Activated T-cell treated with anti-CD3 and anti-CD28 coated beads, Interleukin-2, amount 50 U/mL, for 48 hours (primary cell): ENCODE measurements around the gene XPO1.
"Not testable (repeated sequence)": the region's sequence is repeated elsewhere in the genome, so short reads cannot be mapped to it uniquely, and the experiment has no call there.

ENCODE experiments used
- DNase-seq, 2 experiments: peaks; one replicate each; pipeline ENCODE4 v3.0.0-alpha.2; 2020

The XPO1 gene

DNA sequence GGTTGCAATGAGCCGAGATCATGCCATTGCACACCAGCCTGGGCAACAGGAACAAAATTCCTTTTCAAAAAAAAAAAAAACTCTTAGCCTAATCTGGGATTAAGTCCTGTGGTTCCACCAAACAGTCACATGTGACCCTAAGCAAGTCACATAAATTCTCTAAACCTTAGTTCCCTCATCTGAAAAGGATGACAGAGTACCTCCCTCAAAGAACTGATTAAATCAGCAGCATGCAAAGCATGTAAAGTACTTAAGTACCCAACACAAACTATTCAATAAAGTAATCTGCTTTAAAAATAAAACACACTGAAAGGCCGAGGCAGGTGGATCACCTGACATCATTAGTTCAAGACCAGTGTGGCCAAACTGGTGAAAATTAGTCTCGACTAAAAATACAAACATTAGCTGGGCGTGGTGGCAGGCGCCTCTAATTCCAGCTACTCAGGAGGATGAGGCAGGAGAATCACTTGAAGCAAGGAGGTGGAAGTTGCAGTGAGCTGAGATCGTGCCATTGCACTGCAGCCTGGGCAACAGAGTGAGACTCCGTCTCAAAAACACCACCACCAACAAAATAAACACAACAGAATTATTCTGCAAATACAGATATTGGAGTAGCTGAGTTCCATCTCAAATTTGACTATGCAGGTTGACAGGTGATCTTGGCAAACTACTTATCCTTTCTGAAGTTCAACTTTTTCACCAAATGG lies 74.2 kb downstream of the XPO1 start:
- no peak for DNase-seq

DNA sequence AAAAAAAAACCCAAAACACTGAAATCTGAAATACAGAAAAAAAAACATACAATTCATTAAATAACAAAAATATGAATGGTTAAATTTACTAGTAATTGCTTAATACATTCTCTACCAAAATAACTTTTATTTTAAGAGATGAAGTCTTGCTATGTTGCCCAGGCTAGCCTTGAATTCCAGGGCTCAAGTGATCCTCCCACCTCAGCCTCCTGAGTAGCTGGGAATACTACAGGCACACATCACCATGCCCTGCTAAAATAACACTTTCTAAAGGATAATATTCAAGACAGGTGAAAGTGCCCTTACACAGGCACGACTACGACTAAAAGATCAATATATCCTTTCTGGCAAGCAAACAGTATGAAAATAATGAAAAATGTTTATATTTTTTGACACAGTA lies 76.8 kb downstream of the XPO1 start:
- no peak for DNase-seq

DNA sequence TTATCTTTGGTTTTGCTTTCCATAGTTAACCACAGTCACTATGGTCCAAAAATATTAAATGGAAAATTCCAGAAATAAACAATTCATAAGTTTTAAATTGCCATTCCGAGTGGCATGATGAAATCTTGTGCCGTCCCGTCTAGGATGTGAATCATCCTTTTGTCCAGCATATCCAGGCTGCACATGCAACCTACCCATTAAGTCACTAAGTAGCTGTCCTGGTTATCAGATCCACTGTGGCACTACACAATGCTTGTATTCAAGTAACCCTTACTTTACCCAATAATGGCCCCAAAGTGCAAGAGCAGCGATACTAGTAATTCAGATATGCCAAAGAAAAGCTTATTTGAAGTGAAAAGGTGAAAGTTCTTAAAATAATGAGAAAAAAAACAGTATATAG lies 78.0 kb downstream of the XPO1 start:
- DNase-seq: no peak

DNA sequence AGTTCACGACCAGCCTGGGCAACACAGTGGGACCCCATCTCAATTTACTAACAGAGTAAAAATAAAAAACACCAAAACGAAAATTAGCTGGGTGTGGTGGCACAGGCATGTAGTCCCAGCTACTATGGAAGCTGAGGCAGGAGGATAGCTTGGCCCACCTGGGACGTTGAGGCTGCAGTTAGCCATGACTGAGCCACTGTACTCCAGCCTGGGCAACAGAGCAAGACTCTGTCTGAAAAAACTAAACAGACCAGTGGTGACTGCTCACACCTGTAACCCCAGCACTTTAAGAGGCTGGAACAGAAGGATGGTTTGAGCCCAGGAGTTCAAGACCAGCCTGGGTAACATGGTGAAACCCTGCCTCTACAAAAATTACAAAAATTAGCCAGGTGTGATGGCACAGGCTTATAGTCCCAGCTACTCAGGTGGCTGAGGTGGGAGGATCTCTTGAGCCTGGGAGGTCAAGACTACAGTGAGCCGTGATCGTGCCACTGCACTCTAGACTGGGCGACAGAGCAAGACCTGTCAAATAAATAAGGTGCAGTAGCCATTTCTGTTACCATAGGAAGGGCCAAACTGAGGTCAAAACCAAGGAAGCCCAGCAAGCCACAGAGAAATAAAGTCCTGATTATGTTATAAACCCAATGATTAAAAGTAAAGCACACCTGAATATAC lies 81.3 kb downstream of the XPO1 start:
- no peak for DNase-seq

DNA sequence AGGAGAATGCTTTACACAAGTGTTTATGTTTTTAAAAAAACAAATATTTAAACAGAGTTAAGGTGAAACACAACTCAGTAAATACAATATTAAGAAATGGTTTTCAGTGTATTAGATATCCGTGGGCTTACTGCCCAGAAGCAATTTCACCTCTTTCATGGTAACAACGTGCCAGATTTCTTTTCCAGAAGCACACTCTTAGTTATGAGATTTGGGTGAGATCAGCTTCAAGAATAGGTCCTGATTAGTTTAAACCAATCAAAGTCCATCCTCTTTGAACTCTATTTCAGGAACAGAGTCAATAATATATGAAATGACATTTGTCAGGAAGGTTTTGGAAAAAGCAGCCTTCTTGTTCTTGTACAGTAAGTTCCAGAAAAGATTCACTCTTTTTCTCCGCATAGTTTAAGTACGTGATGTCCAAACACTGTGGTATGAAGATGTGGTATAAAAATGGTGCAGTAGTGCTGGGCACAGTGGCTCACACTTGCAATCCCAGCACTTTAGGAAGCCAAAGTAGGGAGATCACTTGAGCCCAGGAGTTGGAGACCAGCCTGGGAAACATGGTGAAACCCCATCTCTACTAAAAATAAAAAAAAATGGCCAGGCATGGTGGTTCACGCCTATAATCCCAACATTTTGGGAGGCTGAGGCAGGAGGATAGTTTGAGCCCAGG lies 81.9 kb downstream of the XPO1 start:
- DNase-seq: no peak

DNA sequence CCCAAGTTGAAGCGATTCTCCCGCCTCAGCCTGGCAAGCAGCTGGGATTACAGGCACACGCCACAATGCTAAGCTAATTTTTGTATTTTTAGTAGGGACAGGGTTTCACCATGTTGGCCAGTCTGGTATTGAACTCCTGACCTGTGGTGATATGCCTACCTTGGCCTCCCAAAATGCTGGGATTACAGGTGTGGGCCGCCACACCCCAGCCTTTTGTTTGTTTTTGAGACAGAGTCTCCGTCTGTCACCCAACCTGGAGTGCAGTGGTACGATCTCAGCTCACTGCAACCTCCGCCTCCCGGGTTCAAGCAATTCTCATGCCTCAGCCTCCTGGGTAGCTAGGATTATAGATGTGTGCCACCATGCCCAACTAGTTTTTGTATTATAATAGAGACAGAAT lies 83.2 kb downstream of the XPO1 start:
- not testable (repeated sequence) for DNase-seq

DNA sequence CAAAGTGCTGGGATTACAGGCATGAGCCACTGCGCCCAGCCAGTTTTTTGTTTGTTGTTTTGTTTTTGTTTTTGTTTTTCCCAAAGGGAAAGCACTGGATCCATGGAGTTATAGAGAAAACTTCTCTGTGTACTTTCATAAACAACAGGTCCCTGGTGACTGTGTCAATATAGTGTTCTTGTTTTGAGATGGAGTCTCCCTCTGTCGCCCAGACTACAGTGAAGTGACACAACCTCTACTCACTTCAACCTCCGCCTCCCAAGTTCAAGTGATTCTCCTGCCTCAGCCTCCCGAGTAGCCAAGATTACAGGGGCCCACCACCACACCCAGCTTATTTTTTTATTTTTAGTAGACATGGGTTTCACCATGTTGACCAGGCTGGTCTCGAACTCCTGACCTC lies 83.8 kb downstream of the XPO1 start:
- no peak for DNase-seq

DNA sequence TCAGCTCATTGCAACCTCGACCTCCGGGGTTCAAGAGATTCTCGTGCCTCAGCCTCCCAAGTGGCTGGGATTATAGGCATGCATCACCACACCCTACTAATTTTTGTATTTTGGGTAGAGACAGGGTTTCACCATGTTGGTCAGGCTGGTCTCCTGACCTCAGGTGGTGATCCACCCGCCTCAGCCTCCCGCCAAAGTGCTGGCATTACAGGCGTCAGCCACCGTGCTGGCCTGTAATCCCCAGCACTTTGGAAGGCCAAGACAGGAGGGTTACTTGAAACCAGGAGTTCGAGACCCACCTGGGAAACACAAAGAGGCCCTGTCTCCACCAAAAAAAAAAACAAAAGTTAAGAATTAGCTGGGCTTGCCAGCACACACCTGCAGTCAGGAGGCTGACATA lies 85.8 kb downstream of the XPO1 start:
- no peak for DNase-seq

DNA sequence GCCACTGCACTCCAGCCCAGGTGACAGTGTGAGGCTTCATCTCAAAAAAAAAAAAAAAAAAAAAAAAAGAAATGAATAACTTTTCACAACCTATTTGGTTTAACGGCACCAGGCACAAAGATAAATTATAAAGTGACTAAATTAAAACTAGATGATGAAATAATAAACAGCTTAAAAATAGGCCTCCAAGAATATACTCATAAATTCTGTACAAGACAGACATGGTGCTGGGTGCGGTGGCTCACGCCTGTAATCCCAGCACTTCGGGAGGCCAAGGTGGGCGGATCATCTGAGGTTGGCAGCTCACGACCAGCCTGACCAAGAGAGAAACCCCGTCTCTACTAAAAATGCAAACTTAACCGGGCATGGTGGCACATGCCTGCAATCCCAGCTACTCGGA lies 87.0 kb downstream of the XPO1 start:
- DNase-seq: no peak

DNA sequence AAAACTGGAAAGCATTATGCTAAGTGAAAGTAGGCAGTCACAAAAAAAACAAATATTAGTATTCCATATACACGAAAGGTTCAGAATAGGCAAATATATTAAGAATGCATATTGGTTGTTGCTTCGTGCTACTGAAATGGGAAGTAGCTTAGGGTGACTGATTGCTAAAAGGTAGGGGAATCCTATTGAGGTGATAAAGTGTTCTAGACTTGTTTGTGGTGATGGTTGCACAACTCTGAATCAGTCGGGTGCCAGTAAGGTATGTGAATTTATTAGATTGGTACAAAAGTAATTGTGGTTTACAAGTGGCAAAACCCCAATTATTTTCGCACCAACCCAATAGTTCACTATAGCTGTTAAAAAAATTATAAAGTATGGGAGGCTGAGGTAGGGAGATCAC lies 88.0 kb downstream of the XPO1 start:
- no peak for DNase-seq

DNA sequence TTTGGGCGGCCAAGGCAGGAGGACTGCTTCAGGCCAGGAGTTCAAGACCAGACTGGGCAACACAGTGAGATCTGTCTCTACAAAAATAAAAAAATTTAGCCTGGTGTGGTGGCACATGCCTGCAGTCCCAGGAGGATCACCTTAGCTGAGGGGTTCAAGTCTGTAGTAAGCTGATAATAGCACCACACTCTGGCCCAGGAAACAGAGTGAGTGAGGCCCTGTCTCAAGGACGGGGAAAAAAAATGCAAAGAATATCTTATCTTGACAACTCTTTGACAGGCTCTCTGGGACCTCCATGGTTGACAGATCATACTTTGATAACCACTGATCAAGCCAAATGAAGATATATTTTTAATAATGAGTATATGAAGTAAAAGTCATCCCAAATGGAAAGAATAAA lies 89.9 kb downstream of the XPO1 start:
- no peak for DNase-seq

DNA sequence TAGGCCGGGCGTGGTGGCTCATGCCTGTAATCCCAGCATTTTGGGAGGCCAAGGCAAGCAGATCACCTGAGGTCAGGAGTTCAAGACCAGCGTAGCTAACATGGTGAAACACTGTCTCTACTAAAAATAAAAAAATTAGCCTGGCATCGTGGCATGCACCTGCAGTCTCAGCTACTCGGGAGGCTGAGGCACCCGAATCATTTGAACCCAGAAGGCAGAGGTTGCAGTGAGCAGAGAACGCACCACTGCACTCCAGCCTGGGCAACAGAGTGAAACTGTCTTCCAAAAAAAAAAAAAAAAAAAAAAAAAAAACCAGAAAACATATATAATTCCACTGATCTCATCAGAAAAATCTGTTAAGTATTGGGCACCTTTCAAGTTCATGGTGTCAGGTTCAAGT lies 91.2 kb downstream of the XPO1 start:
- not testable (repeated sequence) for DNase-seq

DNA sequence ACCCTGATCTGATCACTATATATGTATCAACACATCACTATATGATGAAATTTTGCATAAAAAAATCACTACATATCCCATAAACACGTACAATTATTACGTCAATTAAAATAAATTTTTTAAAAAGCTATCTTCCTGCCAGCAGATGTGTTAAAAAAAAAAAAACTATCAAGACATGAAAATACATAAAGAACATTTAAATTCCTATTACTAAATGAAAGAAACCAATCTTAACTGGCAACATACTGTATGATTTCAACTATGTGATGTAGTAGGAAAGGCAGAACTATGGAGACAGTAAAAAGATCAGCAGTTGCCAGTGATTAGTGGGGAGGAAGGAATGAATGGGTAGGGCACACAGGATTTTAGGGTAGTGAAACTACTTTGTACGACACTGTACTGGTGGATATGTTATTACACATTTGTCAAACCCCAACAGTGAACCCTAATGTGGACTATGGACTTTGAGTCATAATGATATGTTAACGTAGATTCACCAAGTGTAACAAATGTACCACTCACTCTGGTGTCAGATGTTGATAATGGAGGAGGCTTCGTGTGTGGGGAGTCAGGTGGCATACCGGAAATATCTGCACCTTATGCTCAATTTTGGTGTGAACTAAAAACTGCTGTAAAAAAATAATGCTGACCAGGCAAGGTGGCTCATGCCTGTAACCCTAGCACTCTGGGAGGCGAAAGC lies 94.7 kb downstream of the XPO1 start:
- DNase-seq: no peak

DNA sequence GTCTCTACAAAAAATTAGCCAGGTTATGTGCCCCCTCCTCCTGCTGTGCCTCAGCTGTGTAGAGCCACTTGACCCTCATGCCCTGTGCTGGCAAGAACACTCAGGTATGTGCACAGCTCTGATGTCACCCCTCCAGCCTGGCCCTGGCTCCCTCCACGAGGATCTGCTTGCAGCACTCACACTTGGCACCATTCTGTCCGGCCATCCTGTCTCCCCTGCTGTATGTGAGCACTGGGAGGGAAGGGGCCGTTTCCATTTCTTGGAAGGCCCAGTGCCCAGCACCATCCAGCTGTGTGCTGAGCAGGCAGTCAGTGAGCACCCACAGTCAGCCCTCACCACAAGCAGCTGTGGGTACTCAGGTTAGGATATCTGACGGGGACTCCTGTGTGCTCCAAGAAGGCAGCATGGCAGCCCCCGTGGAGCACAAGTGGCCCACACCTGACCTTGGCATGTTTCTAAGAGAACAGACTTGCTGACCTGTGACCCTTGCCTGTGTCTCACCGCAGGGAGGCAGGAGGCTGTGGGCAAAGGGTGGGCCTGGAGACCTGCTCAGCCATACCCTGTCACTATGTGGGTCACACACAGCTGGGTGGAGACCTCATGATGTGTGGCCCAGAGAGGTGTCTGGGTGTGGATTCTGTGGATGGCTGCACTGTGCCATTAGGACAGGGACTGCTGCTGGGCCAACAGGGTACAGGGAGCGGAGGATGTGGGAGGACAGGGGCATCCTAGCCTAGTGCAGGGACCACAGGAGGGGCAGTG lies 98.7 kb downstream of the XPO1 start:
- no peak for DNase-seq

DNA sequence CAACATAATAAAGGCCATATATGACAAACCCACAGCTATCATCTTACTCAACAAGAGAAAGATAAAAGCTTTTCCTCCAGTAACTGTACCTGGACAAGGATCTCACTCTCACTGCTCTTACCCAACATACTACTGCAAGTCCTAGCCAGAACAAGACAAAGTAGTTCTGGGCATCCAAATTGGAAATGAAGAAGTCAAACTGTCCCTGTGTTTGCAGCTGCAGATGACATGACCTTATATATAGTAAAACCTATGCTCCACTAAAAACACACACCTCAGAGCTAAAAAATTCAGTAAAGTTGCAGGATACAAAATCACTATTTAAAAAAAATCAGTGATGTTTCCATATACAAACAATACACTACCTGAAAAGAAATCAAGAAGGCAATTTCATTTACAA lies 99.5 kb downstream of the XPO1 start:
- DNase-seq: no peak

DNA sequence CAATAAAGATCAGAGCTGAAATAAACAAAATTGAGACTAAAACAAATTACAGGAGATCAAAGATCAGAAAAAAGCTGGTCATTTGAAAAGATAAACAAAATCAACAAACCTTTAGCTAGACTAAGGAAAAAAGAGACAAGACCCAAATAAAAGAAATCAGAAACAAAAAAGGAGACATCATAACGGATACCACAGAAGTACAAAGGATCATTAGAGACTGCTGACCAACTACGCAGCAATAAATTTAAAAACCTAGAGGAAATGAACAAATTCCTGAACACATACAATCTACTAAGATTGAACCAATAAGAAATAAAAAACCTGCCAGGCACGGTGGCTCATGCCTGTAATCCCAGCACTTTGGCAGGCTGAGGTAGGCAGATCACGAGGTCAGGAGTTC lies 101.0 kb downstream of the XPO1 start:
- no peak for DNase-seq

DNA sequence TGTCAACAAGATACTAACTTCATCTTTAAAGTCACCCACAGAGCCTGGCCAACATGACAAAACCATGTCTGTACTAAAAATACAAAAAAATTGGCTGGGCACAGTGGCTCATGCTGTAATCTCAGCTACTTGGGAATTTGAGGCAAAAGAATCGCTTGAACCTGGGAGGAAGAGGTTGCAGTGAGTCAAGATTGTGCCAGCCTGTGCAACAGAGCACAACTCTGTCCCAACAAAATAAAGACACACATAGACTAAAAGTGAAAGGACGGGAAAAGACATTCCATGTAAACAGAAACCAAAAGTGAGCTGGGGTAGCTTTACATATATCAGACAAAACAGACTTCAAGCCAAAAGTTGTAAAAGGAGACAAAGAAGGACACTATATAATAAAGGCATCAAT lies 102.1 kb downstream of the XPO1 start:
- DNase-seq: no peak

DNA sequence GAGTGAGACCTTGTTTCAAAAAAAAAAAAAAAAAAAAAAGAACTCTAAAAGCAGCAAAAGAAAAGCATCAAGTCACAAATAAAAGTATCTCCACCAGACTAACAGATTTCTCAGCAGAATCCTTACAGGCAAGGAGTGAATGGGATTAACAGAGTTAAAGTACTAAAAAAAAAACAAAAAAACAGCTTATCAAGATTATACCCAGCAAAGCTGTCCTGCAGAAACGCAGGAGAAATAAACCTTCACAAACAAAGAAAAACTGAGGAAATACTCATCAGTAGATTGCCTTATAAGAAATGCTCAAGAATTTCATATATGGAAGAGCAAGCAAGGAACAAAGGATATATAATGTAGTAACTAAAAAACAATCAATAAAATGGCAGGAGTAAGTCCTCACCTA lies 102.9 kb downstream of the XPO1 start:
- DNase-seq: no peak

DNA sequence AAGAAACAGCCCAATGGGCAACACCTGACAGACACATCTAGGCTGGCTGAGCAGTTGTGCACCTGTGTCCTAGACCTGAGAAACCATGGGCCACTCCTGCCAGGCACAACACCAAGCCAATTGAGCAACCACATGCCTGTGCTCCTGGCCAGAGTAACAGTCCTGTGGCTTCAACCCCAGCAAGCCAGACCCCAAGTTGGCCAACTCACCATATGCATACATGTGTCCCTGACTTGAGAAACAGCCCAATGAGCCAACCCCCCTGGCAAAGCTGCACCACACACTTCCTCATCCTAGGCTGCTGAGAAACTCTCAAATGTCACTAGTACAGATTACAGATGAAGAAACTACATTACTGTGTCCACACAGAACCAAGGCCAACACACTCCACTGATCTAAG lies 103.8 kb downstream of the XPO1 start:
- DNase-seq: no peak

DNA sequence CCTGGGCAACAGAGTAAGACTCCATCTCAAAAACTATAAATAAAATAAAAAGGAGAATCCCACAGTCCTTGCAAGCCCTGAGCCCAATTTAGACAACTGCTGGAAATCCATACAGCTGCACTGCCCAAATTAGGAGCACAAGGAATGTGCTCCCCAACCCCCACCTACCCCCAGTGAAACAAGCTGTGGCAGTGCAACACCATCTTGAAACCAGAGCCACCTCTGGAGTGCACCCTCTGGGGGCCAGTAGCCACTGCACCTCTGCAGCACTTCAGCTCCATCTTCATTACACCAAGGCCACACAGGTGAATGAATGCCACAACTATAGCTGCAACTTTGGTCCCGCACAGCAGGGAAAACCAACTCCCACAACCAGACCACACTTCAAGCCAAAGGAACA lies 104.5 kb downstream of the XPO1 start:
- no peak for DNase-seq

DNA sequence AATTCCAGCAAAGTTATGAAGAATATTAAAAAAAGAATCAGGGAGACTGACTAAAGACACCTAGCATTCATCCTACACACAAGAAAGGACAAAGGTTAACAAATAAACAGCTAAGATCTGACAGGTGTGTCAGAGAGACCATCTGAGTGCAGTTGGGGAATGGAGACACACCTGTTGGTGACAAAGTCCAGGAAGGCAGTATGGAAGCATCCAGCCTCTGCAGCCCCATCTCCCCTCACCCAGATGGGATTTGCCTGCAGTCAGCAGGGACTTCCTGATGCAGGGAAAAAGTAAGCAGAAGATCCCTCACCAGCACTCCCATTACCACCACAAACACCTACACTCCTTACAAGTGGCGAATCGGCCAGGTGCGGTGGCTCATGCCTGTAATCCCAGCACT lies 105.2 kb downstream of the XPO1 start:
- DNase-seq: no peak

DNA sequence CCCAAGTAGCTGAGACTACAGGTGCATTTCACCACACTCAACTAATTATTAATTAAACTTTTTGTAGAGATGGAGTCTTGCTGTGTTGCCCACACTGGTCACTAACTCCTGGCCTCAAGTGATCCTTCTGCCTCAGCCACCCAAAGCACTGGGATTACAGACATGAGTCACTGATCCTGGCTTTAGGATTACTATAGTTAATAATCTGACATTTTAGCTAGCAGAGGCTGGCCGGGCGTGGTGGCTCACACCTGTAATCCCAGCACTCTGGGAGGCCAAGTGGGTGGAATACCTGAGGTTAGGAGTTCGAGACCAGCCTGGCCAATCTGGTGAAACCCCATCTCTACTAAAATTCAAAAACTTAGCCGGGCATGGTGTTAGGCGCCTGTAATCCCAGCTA lies 106.8 kb downstream of the XPO1 start:
- no peak for DNase-seq
